Nephron progenitor cell (in vitro differentiated cells): ENCODE measurements around the gene C2orf76.

Source experiments
- DNase-seq: peaks from one replicate; pipeline ENCODE4 v3.0.0; 2021
- H3K27ac Mint-ChIP-seq: 2 replicates; pipeline ENCODE4 v1.8.0; 2021; ENCODE audit warnings: mild to moderate bottlenecking, moderate library complexity, mixed read lengths
- H3K27me3 Mint-ChIP-seq: 2 replicates; pipeline ENCODE4 v1.8.0; 2021; ENCODE audit warnings: mild to moderate bottlenecking, low read depth, mixed read lengths; ENCODE audit not compliant: poor library complexity
- H3K36me3 Mint-ChIP-seq: 2 replicates; pipeline ENCODE4 v1.8.0; 2021; ENCODE audit warnings: low read depth, mixed read lengths
- H3K4me1 Mint-ChIP-seq: 2 replicates; pipeline ENCODE4 v1.8.0; 2021; ENCODE audit warnings: mixed read lengths
- H3K4me3 Mint-ChIP-seq: 2 replicates; pipeline ENCODE4 v1.8.0; 2021; ENCODE audit warnings: mild to moderate bottlenecking, moderate library complexity, mixed read lengths
- H3K9me3 Mint-ChIP-seq: 2 replicates; pipeline ENCODE4 v1.8.0; 2021; ENCODE audit warnings: mild to moderate bottlenecking, moderate library complexity, mixed read lengths
- CTCF ChIP-seq: fragments of 200-600 bp; sonication (generic); IDR thresholded peaks from 2 replicates; pipeline ENCODE4 v1.5.0; 2021; ENCODE audit warnings: antibody characterized with exemption

Gene C2orf76

GRCh38 chr2:119337749-119338148 is 28.9 kb downstream of the C2orf76 start:
- Mint-ChIP-seq H3K27me3 (no peaks in the 10 kb centered on the region), H3K4me1 (peaks cover 6% of the 10 kb centered on the region), H3K36me3 (no peaks in the 10 kb centered on the region), H3K4me3 (no peak overlapping the region), H3K27ac (no peak overlapping the region), H3K9me3 (no peaks in the 10 kb centered on the region)
- TF ChIP-seq CTCF: no peak
- no peak for DNase-seq

GRCh38 chr2:119333833-119334232 is 32.8 kb downstream of the C2orf76 start:
- Mint-ChIP-seq H3K27me3 (no peaks in the 10 kb centered on the region), H3K27ac (no peak overlapping the region), H3K4me1 (peaks cover 6% of the 10 kb centered on the region), H3K4me3 (no peak overlapping the region), H3K9me3 (no peaks in the 10 kb centered on the region), H3K36me3 (no peaks in the 10 kb centered on the region)
- DNase-seq: no peak
- TF ChIP-seq CTCF: no peak

- Mint-ChIP-seq H3K27me3 (no peaks in the 10 kb centered on the region), H3K27ac (no peak overlapping the region), H3K36me3 (no peaks in the 10 kb centered on the region), H3K4me3 (no peak overlapping the region), H3K9me3 (no peaks in the 10 kb centered on the region), H3K4me1 (peaks cover 4% of the 10 kb centered on the region)
- no peak for DNase-seq
- no peak for TF ChIP-seq CTCF
Observed at GRCh38 chr2:119333360-119333759, 33.3 kb downstream of the C2orf76 start.

- no peaks in the 10 kb centered on the region for H3K9me3 Mint-ChIP-seq
- no peak overlapping the region for H3K27ac Mint-ChIP-seq
- H3K4me3 Mint-ChIP-seq: no peak overlapping the region
- no peaks in the 10 kb centered on the region for H3K27me3 Mint-ChIP-seq
- H3K4me1 Mint-ChIP-seq: peaks cover under 1% of the 10 kb centered on the region
- H3K36me3 Mint-ChIP-seq: no peaks in the 10 kb centered on the region
- no peak for TF ChIP-seq CTCF
- no peak for DNase-seq
Observed at GRCh38 chr2:119332953-119333352, 33.7 kb downstream of the C2orf76 start.

- H3K27me3 Mint-ChIP-seq: no peaks in the 10 kb centered on the region
- no peaks in the 10 kb centered on the region for H3K9me3 Mint-ChIP-seq
- DNase-seq: no peak
- no peak overlapping the region for H3K27ac Mint-ChIP-seq
- no peaks in the 10 kb centered on the region for H3K4me1 Mint-ChIP-seq
- H3K4me3 Mint-ChIP-seq: no peak overlapping the region
- no peaks in the 10 kb centered on the region for H3K36me3 Mint-ChIP-seq
- TF ChIP-seq CTCF: no peak
Observed at GRCh38 chr2:119327431-119327830, 39.2 kb downstream of the C2orf76 start.

GRCh38 chr2:119326938-119327337 is 39.7 kb downstream of the C2orf76 start:
- TF ChIP-seq CTCF: no peak
- H3K36me3 Mint-ChIP-seq: no peaks in the 10 kb centered on the region
- no peak for DNase-seq
- H3K27ac Mint-ChIP-seq: no peak overlapping the region
- H3K27me3 Mint-ChIP-seq: no peaks in the 10 kb centered on the region
- no peak overlapping the region for H3K4me3 Mint-ChIP-seq
- no peaks in the 10 kb centered on the region for H3K4me1 Mint-ChIP-seq
- no peaks in the 10 kb centered on the region for H3K9me3 Mint-ChIP-seq
